CD4-positive, alpha-beta T cell treated with Interleukin-17A for 1 hour (primary cell): ENCODE results near the gene TBC1D2.

Experiments used
- DNase-seq: peaks from one replicate; pipeline ENCODE4 v3.0.0-alpha.2; 2020

The TBC1D2 gene

GRCh38 chr9:98159790-98160189 lies 95.7 kb downstream of the TBC1D2 start:
- no peak for DNase-seq

GRCh38 chr9:98159301-98159700 lies 96.1 kb downstream of the TBC1D2 start:
- DNase-seq = no peak

- no peak for DNase-seq
Observed at GRCh38 chr9:98158071-98158831, 97.2 kb downstream of the TBC1D2 start.

GRCh38 chr9:98157372-98157771 lies 98.1 kb downstream of the TBC1D2 start:
- no peak for DNase-seq

- no peak for DNase-seq
Observed at GRCh38 chr9:98154678-98155077, 100.8 kb downstream of the TBC1D2 start.

- no peak for DNase-seq
Observed at GRCh38 chr9:98152526-98152925, 102.9 kb downstream of the TBC1D2 start.

GRCh38 chr9:98150721-98151120 lies 104.7 kb downstream of the TBC1D2 start:
- DNase-seq = no peak

- DNase-seq = no peak
Observed at GRCh38 chr9:98150164-98150563, 105.3 kb downstream of the TBC1D2 start.

- DNase-seq = no peak
Observed at GRCh38 chr9:98149422-98149821, 106.0 kb downstream of the TBC1D2 start.
